ENCODE results near the gene PSKH1.

- no peak for TF ChIP-seq EP300 (IDR thresholded peaks at IDR 0.05; ENCODE audit: borderline replicate concordance in 1 of 2, control insufficient read depth in 1 of 2, low read depth in 2 of 2, low read length in 2 of 2)
- no peak for TF ChIP-seq SUZ12 (IDR thresholded peaks at IDR 0.05; ENCODE audit: unreplicated experiment)
- TF ChIP-seq E2F4 (IDR thresholded peaks at IDR 0.05; ENCODE audit: low read depth, low read length): no peak
- TF ChIP-seq POLR2AphosphoS5 (IDR thresholded peaks at IDR 0.05; ENCODE audit: low read length): no peak
- TF ChIP-seq, protein P1, sequence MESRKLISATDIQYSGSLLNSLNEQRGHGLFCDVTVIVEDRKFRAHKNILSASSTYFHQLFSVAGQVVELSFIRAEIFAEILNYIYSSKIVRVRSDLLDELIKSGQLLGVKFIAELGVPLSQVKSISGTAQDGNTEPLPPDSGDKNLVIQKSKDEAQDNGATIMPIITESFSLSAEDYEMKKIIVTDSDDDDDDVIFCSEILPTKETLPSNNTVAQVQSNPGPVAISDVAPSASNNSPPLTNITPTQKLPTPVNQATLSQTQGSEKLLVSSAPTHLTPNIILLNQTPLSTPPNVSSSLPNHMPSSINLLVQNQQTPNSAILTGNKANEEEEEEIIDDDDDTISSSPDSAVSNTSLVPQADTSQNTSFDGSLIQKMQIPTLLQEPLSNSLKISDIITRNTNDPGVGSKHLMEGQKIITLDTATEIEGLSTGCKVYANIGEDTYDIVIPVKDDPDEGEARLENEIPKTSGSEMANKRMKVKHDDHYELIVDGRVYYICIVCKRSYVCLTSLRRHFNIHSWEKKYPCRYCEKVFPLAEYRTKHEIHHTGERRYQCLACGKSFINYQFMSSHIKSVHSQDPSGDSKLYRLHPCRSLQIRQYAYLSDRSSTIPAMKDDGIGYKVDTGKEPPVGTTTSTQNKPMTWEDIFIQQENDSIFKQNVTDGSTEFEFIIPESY (IDR thresholded peaks at IDR 0.05): no peak
- TF ChIP-seq, protein P2, sequence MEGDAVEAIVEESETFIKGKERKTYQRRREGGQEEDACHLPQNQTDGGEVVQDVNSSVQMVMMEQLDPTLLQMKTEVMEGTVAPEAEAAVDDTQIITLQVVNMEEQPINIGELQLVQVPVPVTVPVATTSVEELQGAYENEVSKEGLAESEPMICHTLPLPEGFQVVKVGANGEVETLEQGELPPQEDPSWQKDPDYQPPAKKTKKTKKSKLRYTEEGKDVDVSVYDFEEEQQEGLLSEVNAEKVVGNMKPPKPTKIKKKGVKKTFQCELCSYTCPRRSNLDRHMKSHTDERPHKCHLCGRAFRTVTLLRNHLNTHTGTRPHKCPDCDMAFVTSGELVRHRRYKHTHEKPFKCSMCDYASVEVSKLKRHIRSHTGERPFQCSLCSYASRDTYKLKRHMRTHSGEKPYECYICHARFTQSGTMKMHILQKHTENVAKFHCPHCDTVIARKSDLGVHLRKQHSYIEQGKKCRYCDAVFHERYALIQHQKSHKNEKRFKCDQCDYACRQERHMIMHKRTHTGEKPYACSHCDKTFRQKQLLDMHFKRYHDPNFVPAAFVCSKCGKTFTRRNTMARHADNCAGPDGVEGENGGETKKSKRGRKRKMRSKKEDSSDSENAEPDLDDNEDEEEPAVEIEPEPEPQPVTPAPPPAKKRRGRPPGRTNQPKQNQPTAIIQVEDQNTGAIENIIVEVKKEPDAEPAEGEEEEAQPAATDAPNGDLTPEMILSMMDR (IDR thresholded peaks at IDR 0.05 in 2 of 3, conservative IDR thresholded peaks at IDR 0.05 in 1 of 3; ENCODE audit: control insufficient read depth in 2 of 3, extremely low read depth in 1 of 3, insufficient read depth in 1 of 3, low read depth in 3 of 3, low read length in 3 of 3): no peak
- no peak for TF ChIP-seq SIN3A (IDR thresholded peaks at IDR 0.05; ENCODE audit: low read depth, low read length)
- no peak for TF ChIP-seq USF2 (IDR thresholded peaks at IDR 0.05; ENCODE audit: borderline replicate concordance, low read depth, low read length)
- TF ChIP-seq RAD21 (IDR thresholded peaks at IDR 0.05; ENCODE audit: insufficient read depth, low read depth, low read length): no peak
- TF ChIP-seq ATF7 (IDR thresholded peaks at IDR 0.05; ENCODE audit: low read depth): no peak
- TF ChIP-seq SP1 (IDR thresholded peaks at IDR 0.05; ENCODE audit: low read depth, low read length): no peak
- no peak for TF ChIP-seq RELA (IDR thresholded peaks at IDR 0.05; ENCODE audit: borderline replicate concordance, partially characterized antibody)
Measured at GRCh38 chr16:67917140-67917851, 24.2 kb downstream of the PSKH1 start.
